ENCODE measurements around the gene TBC1D21. TPM values are rescaled to one million over a fixed set of nuclear protein-coding genes. Genes with fewer than 3 reads are reported as not detected.

Gene TBC1D21
- total RNA-seq, 1 donor from 2014 or later = not detected

DNA sequence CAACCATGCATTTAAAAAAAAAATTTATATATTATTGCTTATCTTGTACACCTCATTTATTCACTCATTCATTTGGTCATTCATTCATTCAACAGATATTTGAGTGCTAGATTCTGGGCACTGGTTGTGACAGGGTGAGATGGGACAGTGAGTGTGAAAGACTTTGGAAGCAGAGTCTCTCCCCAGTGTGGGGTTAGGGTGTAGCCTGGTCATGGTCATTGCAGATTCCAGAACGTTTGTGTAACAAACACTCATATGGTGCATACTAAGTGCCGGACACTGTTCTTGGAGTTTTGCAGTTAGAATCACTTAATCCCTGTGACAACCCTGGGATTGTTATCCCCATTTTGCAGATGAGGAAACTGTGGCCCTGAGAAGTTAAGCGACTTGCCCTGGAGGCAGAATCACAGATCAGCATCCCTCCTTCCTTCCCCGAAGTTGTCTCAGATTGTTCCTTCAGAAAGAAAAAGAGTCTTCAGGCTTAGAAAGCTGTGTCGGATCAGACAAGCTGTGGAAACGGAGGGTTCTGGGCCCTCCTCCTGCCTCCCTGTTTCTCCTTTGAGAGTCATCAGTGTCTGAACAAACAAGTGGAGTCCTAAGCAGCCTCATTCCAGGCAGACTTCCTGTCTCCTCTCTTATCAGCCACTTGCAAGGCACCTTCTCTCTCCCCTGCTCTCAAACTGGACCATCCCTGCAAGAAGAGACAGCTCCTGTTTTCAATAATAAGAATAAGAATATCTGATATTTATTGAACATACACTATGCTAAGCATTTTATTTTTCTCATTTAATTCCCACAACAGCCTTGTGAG lies 59.2 kb downstream of the TBC1D21 start:
- Mint-ChIP-seq H3K4me3 (ENCODE audit: low read depth) (no peak overlapping the region), H3K36me3 (ENCODE audit: insufficient read depth) (no peaks in the 10 kb centered on the region), H3K4me1 (ENCODE audit: low read depth) (peaks cover 3% of the 10 kb centered on the region), H3K9me3 (ENCODE audit: low read depth) (no peaks in the 10 kb centered on the region), H3K27ac (no peak overlapping the region), H3K27me3 (peaks cover 4% of the 10 kb centered on the region)
- no peak for DNase-seq (ENCODE audit: low spot score, unreplicated experiment)
- TF ChIP-seq, protein P1, sequence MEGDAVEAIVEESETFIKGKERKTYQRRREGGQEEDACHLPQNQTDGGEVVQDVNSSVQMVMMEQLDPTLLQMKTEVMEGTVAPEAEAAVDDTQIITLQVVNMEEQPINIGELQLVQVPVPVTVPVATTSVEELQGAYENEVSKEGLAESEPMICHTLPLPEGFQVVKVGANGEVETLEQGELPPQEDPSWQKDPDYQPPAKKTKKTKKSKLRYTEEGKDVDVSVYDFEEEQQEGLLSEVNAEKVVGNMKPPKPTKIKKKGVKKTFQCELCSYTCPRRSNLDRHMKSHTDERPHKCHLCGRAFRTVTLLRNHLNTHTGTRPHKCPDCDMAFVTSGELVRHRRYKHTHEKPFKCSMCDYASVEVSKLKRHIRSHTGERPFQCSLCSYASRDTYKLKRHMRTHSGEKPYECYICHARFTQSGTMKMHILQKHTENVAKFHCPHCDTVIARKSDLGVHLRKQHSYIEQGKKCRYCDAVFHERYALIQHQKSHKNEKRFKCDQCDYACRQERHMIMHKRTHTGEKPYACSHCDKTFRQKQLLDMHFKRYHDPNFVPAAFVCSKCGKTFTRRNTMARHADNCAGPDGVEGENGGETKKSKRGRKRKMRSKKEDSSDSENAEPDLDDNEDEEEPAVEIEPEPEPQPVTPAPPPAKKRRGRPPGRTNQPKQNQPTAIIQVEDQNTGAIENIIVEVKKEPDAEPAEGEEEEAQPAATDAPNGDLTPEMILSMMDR (IDR thresholded peaks at IDR 0.05; ENCODE audit: unreplicated experiment) = no peak

DNA sequence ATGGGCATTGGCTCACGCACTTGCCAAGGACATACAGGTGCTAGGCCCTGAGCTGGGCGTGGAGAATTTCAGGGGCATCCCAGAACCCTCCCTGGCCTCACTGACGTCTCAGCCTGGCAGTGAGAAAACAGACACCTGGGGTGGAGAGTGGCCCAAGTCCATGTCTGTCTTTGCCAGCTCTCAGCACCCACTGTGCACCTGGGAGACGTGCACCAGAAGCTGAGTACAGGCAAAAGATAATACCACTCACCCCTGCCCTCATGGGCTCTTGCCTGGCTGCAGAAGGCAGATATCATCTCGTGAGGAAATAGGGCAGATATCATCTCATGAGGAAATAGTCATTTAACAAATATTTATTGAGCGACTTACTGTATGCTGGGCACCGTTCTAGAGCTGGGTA lies 60.9 kb downstream of the TBC1D21 start:
- no peak overlapping the region for H3K4me3 Mint-ChIP-seq (ENCODE audit: low read depth)
- no peaks in the 10 kb centered on the region for H3K36me3 Mint-ChIP-seq (ENCODE audit: insufficient read depth)
- DNase-seq (ENCODE audit: low spot score, unreplicated experiment) = no peak
- H3K4me1 Mint-ChIP-seq (ENCODE audit: low read depth) = no peaks in the 10 kb centered on the region
- H3K27me3 Mint-ChIP-seq = no peaks in the 10 kb centered on the region
- no peak overlapping the region for H3K27ac Mint-ChIP-seq
- TF ChIP-seq, protein P1 (IDR thresholded peaks at IDR 0.05; ENCODE audit: unreplicated experiment) = no peak
- H3K9me3 Mint-ChIP-seq (ENCODE audit: low read depth) = no peaks in the 10 kb centered on the region

DNA sequence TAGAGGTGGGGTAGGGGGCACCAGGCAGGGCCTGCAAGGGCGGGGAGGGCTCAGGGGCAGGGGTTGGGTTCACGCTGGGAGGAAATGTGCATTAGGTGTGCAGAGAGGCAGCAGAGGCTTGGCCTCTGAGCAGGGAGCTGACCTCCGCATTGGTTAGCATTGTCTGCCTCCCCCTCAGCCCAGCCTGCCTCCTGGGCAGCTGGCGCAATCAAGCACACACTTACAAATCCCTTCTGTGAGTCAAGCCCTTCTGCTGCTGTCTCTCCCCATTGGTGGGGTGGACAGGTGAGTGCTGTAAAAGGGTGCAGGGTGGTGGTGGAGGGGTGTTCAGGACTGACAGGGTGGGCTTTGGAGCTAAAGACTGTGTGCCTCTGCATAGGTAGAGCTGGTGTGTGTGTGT lies 62.2 kb downstream of the TBC1D21 start:
- H3K27ac Mint-ChIP-seq = no peak overlapping the region
- DNase-seq (ENCODE audit: low spot score, unreplicated experiment) = no peak
- H3K36me3 Mint-ChIP-seq (ENCODE audit: insufficient read depth) = no peaks in the 10 kb centered on the region
- no peaks in the 10 kb centered on the region for H3K9me3 Mint-ChIP-seq (ENCODE audit: low read depth)
- TF ChIP-seq, protein P1 (IDR thresholded peaks at IDR 0.05; ENCODE audit: unreplicated experiment) = no peak
- no peak overlapping the region for H3K4me3 Mint-ChIP-seq (ENCODE audit: low read depth)
- peaks cover 1% of the 10 kb centered on the region for H3K4me1 Mint-ChIP-seq (ENCODE audit: low read depth)
- no peaks in the 10 kb centered on the region for H3K27me3 Mint-ChIP-seq

DNA sequence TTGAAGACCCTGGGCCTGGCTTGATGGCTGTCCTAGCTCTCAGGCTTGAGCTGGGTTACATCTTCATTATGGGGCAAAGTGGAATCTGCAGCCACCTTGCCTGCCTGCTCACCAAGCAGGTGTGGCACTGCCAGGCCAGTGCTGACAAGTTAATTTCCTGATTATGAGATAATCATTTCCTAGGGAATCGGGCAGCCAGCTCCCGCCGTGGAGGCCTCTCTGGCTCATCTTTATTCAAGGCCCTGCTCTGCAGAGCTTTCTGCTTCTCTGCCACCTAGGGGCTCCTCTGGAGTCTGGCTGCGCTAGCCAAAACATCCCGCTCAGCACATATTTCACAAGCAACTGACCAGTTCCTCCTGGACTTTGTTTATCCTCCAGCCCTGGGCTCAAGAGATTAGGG lies 62.8 kb downstream of the TBC1D21 start:
- TF ChIP-seq, protein P1 (IDR thresholded peaks at IDR 0.05; ENCODE audit: unreplicated experiment) = no peak
- no peaks in the 10 kb centered on the region for H3K9me3 Mint-ChIP-seq (ENCODE audit: low read depth)
- no peak for DNase-seq (ENCODE audit: low spot score, unreplicated experiment)
- H3K4me3 Mint-ChIP-seq (ENCODE audit: low read depth) = no peak overlapping the region
- no peak overlapping the region for H3K27ac Mint-ChIP-seq
- H3K27me3 Mint-ChIP-seq = no peaks in the 10 kb centered on the region
- H3K4me1 Mint-ChIP-seq (ENCODE audit: low read depth) = peaks cover 4% of the 10 kb centered on the region
- no peaks in the 10 kb centered on the region for H3K36me3 Mint-ChIP-seq (ENCODE audit: insufficient read depth)

DNA sequence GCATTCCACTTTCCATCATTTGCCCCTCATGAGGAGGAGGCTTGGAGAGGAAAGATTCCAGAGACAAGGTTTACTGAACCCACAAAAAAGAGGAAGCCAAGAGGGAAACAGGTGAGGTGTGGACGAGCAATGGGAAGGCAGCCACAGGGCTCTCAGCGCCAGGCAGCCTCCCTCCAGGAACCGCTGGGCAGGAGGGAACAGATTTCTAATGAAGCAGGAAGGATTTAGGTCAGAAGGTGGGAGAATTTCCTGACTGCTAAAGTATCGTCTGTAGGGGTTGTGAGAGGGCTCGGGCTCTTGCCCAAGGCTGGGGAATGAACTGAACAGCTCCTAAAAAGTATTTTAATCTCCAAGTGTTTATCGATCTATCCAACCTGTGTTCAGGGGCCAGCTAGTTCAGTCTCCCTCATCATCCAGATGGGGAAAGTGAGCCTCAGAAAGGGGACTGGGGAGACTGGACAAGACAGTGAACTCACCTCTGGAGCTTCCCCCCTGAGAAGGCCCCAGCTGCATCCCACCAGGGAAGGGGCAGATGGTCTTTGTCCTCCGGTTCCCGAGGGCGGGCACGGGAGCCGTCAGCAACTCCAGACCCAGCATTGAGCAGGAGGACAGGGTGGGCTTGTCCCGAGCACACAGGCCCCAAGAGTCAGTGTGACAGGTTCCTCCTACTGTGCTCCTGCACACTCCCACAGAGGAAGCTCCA lies 63.4 kb downstream of the TBC1D21 start:
- H3K4me1 Mint-ChIP-seq (ENCODE audit: low read depth) = peaks cover 4% of the 10 kb centered on the region
- no peaks in the 10 kb centered on the region for H3K9me3 Mint-ChIP-seq (ENCODE audit: low read depth)
- no peak overlapping the region for H3K4me3 Mint-ChIP-seq (ENCODE audit: low read depth)
- no peaks in the 10 kb centered on the region for H3K36me3 Mint-ChIP-seq (ENCODE audit: insufficient read depth)
- no peak overlapping the region for H3K27ac Mint-ChIP-seq
- no peaks in the 10 kb centered on the region for H3K27me3 Mint-ChIP-seq
- TF ChIP-seq, protein P1 (IDR thresholded peaks at IDR 0.05; ENCODE audit: unreplicated experiment) = no peak
- DNase-seq (ENCODE audit: low spot score, unreplicated experiment) = no peak

Data from progenitor cell of endocrine pancreas (in vitro differentiated cells).